CD14-positive monocyte (primary cell): Measurements from ENCODE around the gene SLCO3A1. TPM values are rescaled to one million over a fixed set of nuclear protein-coding genes. Genes with fewer than 3 reads are reported as not detected.

ENCODE experiments used
- DNase-seq, 3 donors: peaks; one replicate each; pipeline ENCODE4 v3.0.0-alpha.2; 2011 to 2022
- H2AFZ ChIP-seq: 2 replicates; pipeline ENCODE4 v1.6.0; 2012; ENCODE audit warnings: mild to moderate bottlenecking, low read depth, low read length, inconsistent platforms; ENCODE audit not compliant: insufficient read depth, poor library complexity, severe bottlenecking
- H3K27ac ChIP-seq, 2 donors: 1 replicate in 1 of 2; 2 replicates in 1 of 2; pipeline ENCODE4 v1.5.1; 2012 to 2013; ENCODE audit warnings: low read length in 2 of 2, control low read depth in 1 of 2, inconsistent platforms in 1 of 2, low read depth in 1 of 2, mild to moderate bottlenecking in 1 of 2
- H3K27me3 ChIP-seq, 2 donors: one replicate each; pipeline versions ENCODE4 v1.6.0 to v1.6.1; 2011 to 2013; ENCODE audit warnings: low read length in 2 of 2; ENCODE audit not compliant: control insufficient read depth in 2 of 2, insufficient read depth in 2 of 2
- H3K36me3 ChIP-seq, 2 donors: replicated peaks in 1 of 2; 1 replicate in 1 of 2; 2 replicates in 1 of 2; pipeline versions ENCODE4 v1.5.1 to v1.6.1; 2012 to 2013; ENCODE audit warnings: low read length in 2 of 2, control low read depth in 1 of 2, inconsistent platforms in 1 of 2, mild to moderate bottlenecking in 1 of 2; ENCODE audit not compliant: insufficient read depth in 2 of 2, control insufficient read depth in 1 of 2
- H3K4me1 ChIP-seq, 2 donors: 1 replicate in 1 of 2; 2 replicates in 1 of 2; pipeline versions ENCODE4 v1.5.1 to v1.6.1; 2012 to 2013; ENCODE audit warnings: low read length in 2 of 2, control low read depth in 1 of 2, inconsistent platforms in 1 of 2, mild to moderate bottlenecking in 1 of 2, moderate library complexity in 1 of 2; ENCODE audit not compliant: insufficient read depth in 2 of 2, control insufficient read depth in 1 of 2
- H3K4me2 ChIP-seq: replicated peaks from 2 replicates; pipeline ENCODE3; 2012; ENCODE audit warnings: low read length, moderate library complexity, mild to moderate bottlenecking; ENCODE audit not compliant: poor library complexity, severe bottlenecking; ENCODE audit errors: extremely low read depth
- H3K4me3 ChIP-seq, 3 experiments: fragments of 200-600 bp in 1 of 3; sonication (generic) in 1 of 3; replicated peaks in 1 of 3; 1 replicate in 2 of 3; 2 replicates in 1 of 3; pipeline ENCODE4 v1.5.1; 2011 to 2013; ENCODE audit warnings: low read length in 3 of 3, mild to moderate bottlenecking in 3 of 3, control low read depth in 2 of 3, low read depth in 2 of 3, inconsistent platforms in 1 of 3, moderate library complexity in 1 of 3
- H3K79me2 ChIP-seq: 2 replicates; pipeline ENCODE4 v1.6.0; 2012; ENCODE audit warnings: mild to moderate bottlenecking, control low read depth, inconsistent platforms, low read length, moderate library complexity; ENCODE audit not compliant: insufficient read depth
- H3K9ac ChIP-seq: 2 replicates; pipeline ENCODE4 v1.6.0; 2017; ENCODE audit warnings: low read length, mild to moderate bottlenecking; ENCODE audit not compliant: insufficient read depth, poor library complexity, severe bottlenecking
- H3K9me3 ChIP-seq, 2 donors: replicated peaks in 1 of 2; 1 replicate in 1 of 2; 2 replicates in 1 of 2; pipeline versions ENCODE4 v1.5.1 to v1.6.1; 2012 to 2013; ENCODE audit warnings: low read length in 2 of 2, control low read depth in 1 of 2; ENCODE audit not compliant: control insufficient read depth in 1 of 2, insufficient read depth in 1 of 2
- H4K20me1 ChIP-seq: 2 replicates; pipeline ENCODE4 v1.6.0; 2012; ENCODE audit warnings: mild to moderate bottlenecking, low read length, control low read depth, moderate library complexity; ENCODE audit not compliant: insufficient read depth
- H3K27ac Mint-ChIP-seq, 7 donors: one replicate each; pipeline ENCODE4 v1.8.0; 2020; ENCODE audit warnings: mild to moderate bottlenecking in 7 of 7, mixed read lengths in 7 of 7, moderate library complexity in 6 of 7, inconsistent platforms in 2 of 7
- H3K27me3 Mint-ChIP-seq, 3 donors: one replicate each; pipeline ENCODE4 v1.8.0; 2021 to 2022; ENCODE audit warnings: low read depth in 3 of 3, mild to moderate bottlenecking in 3 of 3, mixed read lengths in 3 of 3, moderate library complexity in 3 of 3, inconsistent platforms in 1 of 3
- H3K36me3 Mint-ChIP-seq, 2 donors: one replicate each; pipeline ENCODE4 v1.8.0; 2020; ENCODE audit warnings: mixed read lengths in 2 of 2, inconsistent platforms in 1 of 2, mild to moderate bottlenecking in 1 of 2
- H3K4me1 Mint-ChIP-seq: one replicate; pipeline ENCODE4 v1.8.0; 2020; ENCODE audit warnings: mild to moderate bottlenecking, mixed read lengths
- H3K4me3 Mint-ChIP-seq, 2 donors: one replicate each; pipeline ENCODE4 v1.8.0; 2020; ENCODE audit warnings: mild to moderate bottlenecking in 2 of 2, mixed read lengths in 2 of 2, moderate library complexity in 1 of 2
- H3K9me3 Mint-ChIP-seq, 7 donors: one replicate each; pipeline ENCODE4 v1.8.0; 2020 to 2022; ENCODE audit warnings: mixed read lengths in 7 of 7, mild to moderate bottlenecking in 6 of 7, moderate library complexity in 6 of 7, inconsistent platforms in 2 of 7
- CTCF ChIP-seq: fragments of 200-600 bp; IDR thresholded peaks from one replicate; pipeline ENCODE4 v1.8.0; 2022; ENCODE audit warnings: antibody characterized with exemption, mild to moderate bottlenecking
- WGBS: methylation state at CpG from one replicate; pipeline ENCODE4 v1.1.5; 2013; ENCODE audit warnings: missing lambda C conversion rate; ENCODE audit not compliant: insufficient coverage; 5-methylcytosine and 5-hydroxymethylcytosine counted together
- intact Hi-C, 2 donors: fragments of 100-400 bp; cut with micrococcal nuclease; formaldehyde crosslinking; loops; one replicate each; pipeline versions ENCODE4 v1.15.0 to v1.15.1; 2023
- polyA plus RNA-seq, 3 donors: library from polyadenylated mRNA; depleted of rRNA in 1 of 3; unstranded in 2 of 3; stranded (reverse) in 1 of 3; fragments of 300-500 nt in 2 of 3; fragments of >200 nt in 1 of 3; fragmentation: Illumina TruSeq in 2 of 3; gene quantifications; 1 replicate in 2 of 3; 2 replicates in 1 of 3; pipeline ENCODE4 v1.2.3, GENCODE V29; 2012 to 2021

The SLCO3A1 gene
- polyA plus RNA-seq, 3 donors: 53.7 to 76.2 (median 62.8) TPM

GRCh38 chr15:91925794-91926193 is 72.3 kb downstream of the SLCO3A1 start:
- H3K4me2 ChIP-seq: no peak overlapping the region
- peaks cover 27 to 30% of the 10 kb centered on the region in 2 donors for H3K4me1 ChIP-seq
- Mint-ChIP-seq H3K4me3 (no peak overlapping the region), H3K9me3 (no peaks in the 10 kb centered on the region), H3K36me3 (peaks cover 11 to 26% of the 10 kb centered on the region in 2 donors), H3K27ac (peak overlapping the region in 5 of 7 donors; percentile 3 to 80 (median 48)), H3K4me1 (peaks cover 50% of the 10 kb centered on the region), H3K27me3 (no peaks in the 10 kb centered on the region)
- no peaks in the 10 kb centered on the region for H3K9me3 ChIP-seq
- H3K36me3 ChIP-seq: peaks cover 0 to 6% of the 10 kb centered on the region in 2 donors
- peaks cover 57% of the 10 kb centered on the region for H4K20me1 ChIP-seq
- no peak for TF ChIP-seq CTCF
- no peak overlapping the region for H2AFZ ChIP-seq
- WGBS: no CpG with 5 or more reads among the region's 3 CpGs
- H3K9ac ChIP-seq: no peak overlapping the region
- H3K79me2 ChIP-seq: peaks cover 99% of the 10 kb centered on the region
- intact Hi-C loops: no loop called here
- no peak overlapping the region for H3K4me3 ChIP-seq
- no peaks in the 10 kb centered on the region for H3K27me3 ChIP-seq
- no peak for DNase-seq
- peak overlapping the region in 1 of 2 donors; percentile 22 for H3K27ac ChIP-seq

- Histone ChIP-seq H3K9me3 (no peaks in the 10 kb centered on the region), H2AFZ (no peak overlapping the region), H3K27ac (peak overlapping the region in 1 of 2 donors; percentile 11), H3K9ac (no peak overlapping the region), H3K4me3 (no peak overlapping the region), H3K27me3 (no peaks in the 10 kb centered on the region), H3K4me2 (no peak overlapping the region), H3K4me1 (peaks cover 18 to 21% of the 10 kb centered on the region in 2 donors), H3K79me2 (peaks cover 100% of the 10 kb centered on the region), H4K20me1 (peaks cover 67% of the 10 kb centered on the region), H3K36me3 (peaks cover 0 to 6% of the 10 kb centered on the region in 2 donors)
- intact Hi-C loops: no loop called here
- Mint-ChIP-seq H3K9me3 (no peaks in the 10 kb centered on the region), H3K4me3 (no peak overlapping the region), H3K4me1 (peaks cover 41% of the 10 kb centered on the region), H3K36me3 (peaks cover 12 to 27% of the 10 kb centered on the region in 2 donors), H3K27me3 (no peaks in the 10 kb centered on the region), H3K27ac (peak overlapping the region in 4 of 7 donors; percentile 12 to 74 (median 44))
- no CpG with 5 or more reads among the region's 4 CpGs for WGBS
- DNase-seq: no peak
- TF ChIP-seq CTCF: no peak
Observed at GRCh38 chr15:91926908-91927270, 73.4 kb downstream of the SLCO3A1 start.
